Measurements from ENCODE around the gene P2RY11. TPM values are rescaled to one million over a fixed set of nuclear protein-coding genes. Genes with fewer than 3 reads are reported as not detected.

The P2RY11 gene
- total and polyA plus RNA-seq, 2 of the 4 experiments (the other 2 are of a cell fraction), result 0.54 to 4.5 TPM

GRCh38 chr19:10104130-10104513 is 7.4 kb upstream of the P2RY11 start:
- no peak for ATAC-seq (ENCODE audit: low read depth)
- Histone ChIP-seq H3K4ac (ENCODE audit: low read depth, low read length) (no peak overlapping the region), H2BK15ac (ENCODE audit: low read depth, low read length) (no peak overlapping the region), H2BK120ac (ENCODE audit: low read depth, low read length) (no peak overlapping the region), H3K4me1 (ENCODE audit: control insufficient read depth, insufficient read depth, low read length) (peaks cover 4% of the 10 kb centered on the region), H2BK5ac (ENCODE audit: low read depth, low read length, poor library complexity, severe bottlenecking) (no peak overlapping the region), H3K4me3 (ENCODE audit: insufficient read depth, low read depth, low read length) (no peak overlapping the region), H4K5ac (ENCODE audit: low read depth, low read length) (no peak overlapping the region), H3K27me3 (ENCODE audit: control insufficient read depth, insufficient read depth, low read length) (no peaks in the 10 kb centered on the region), H2AK9ac (replicated peaks; ENCODE audit: low read depth, low read length, poor library complexity) (no peak overlapping the region), H3K56ac (ENCODE audit: extremely low read depth, insufficient read depth, low read length) (no peak overlapping the region), H3K27ac (ENCODE audit: insufficient read depth, low read length) (no peak overlapping the region), H2AFZ (replicated peaks; ENCODE audit: low read length, poor library complexity) (no peak overlapping the region), H4K8ac (ENCODE audit: low read depth in 2 of 2, low read length in 2 of 2) (no peak overlapping the region), H3K9me3 (ENCODE audit: control insufficient read depth, insufficient read depth, low read length) (no peaks in the 10 kb centered on the region), H3K36me3 (ENCODE audit: control insufficient read depth, insufficient read depth, low read length) (peaks cover 10% of the 10 kb centered on the region), H3K4me2 (ENCODE audit: low read depth, low read length) (no peak overlapping the region), H3K23ac (ENCODE audit: low read depth, low read length) (no peak overlapping the region), H4K20me1 (ENCODE audit: insufficient read depth, low read length) (0 out of 2 replicates have a peak, but pooled peaks cover 5% of the 10 kb centered on the region), H3K9me1 (ENCODE audit: insufficient read depth, low read length) (no peaks in the 10 kb centered on the region), H4K91ac (ENCODE audit: insufficient read depth, low read depth, low read length) (no peak overlapping the region), H2AK5ac (ENCODE audit: low read depth, low read length) (no peak overlapping the region), H3K14ac (replicated peaks; ENCODE audit: low read depth, low read length) (no peak overlapping the region), H3K79me1 (ENCODE audit: low read depth in 1 of 2, low read length in 2 of 2) (peaks cover 9 to 23% of the 10 kb centered on the region in 2 experiments; a peak in 3 of 4 replicates), H3K18ac (ENCODE audit: low read depth, low read length) (no peak overlapping the region), H2BK20ac (ENCODE audit: low read depth, low read length) (no peak overlapping the region), H3K9ac (ENCODE audit: low read depth, low read length) (no peak overlapping the region)
- POLR2A ChIA-PET (ENCODE audit: unreplicated experiment), result interaction anchor here (0.6 to 0.7 kb wide), 2 partner anchors 9 to 10 kb away, joined by 3 to 4 read pairs; no protein-coding TSS in a partner anchor
- in situ Hi-C loops (cut with MboI; ENCODE audit: low sequenced_read_pairs), result no loop called here
- dilution Hi-C loops (cut with HindIII; ENCODE audit: low sequenced_read_pairs, unreplicated experiment), result no loop called here
- TF ChIP-seq, protein P1, sequence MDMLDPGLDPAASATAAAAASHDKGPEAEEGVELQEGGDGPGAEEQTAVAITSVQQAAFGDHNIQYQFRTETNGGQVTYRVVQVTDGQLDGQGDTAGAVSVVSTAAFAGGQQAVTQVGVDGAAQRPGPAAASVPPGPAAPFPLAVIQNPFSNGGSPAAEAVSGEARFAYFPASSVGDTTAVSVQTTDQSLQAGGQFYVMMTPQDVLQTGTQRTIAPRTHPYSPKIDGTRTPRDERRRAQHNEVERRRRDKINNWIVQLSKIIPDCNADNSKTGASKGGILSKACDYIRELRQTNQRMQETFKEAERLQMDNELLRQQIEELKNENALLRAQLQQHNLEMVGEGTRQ (IDR thresholded peaks at IDR 0.05; ENCODE audit: low read depth, low read length), result no peak
- TF ChIP-seq FOS (IDR thresholded peaks at IDR 0.05; ENCODE audit: low read depth, low read length) (no peak), CTCF (conservative IDR thresholded peaks at IDR 0.05; ENCODE audit: low read depth, low read length) (no peak), MAFK (IDR thresholded peaks at IDR 0.05; ENCODE audit: low read depth, low read length) (no peak), RAD21 (IDR thresholded peaks at IDR 0.05; ENCODE audit: low read length) (no peak), RCOR1 (IDR thresholded peaks at IDR 0.05; ENCODE audit: insufficient replicate concordance, low read length) (no peak), SMC3 (IDR thresholded peaks at IDR 0.05; ENCODE audit: low read depth, low read length) (no peak), ELK1 (IDR thresholded peaks at IDR 0.05; ENCODE audit: borderline replicate concordance, low read depth, low read length) (no peak), RFX5 (IDR thresholded peaks at IDR 0.05; ENCODE audit: low read depth, low read length) (no peak), MXI1 (IDR thresholded peaks at IDR 0.05; ENCODE audit: borderline replicate concordance, low read depth, low read length) (no peak), CEBPB (IDR thresholded peaks at IDR 0.05; ENCODE audit: low read depth, low read length) (no peak), POLR2A (IDR thresholded peaks at IDR 0.05; ENCODE audit: low read depth, low read length) (no peak), CHD1 (IDR thresholded peaks at IDR 0.05; ENCODE audit: low read depth, low read length) (no peak), NFE2L2 (IDR thresholded peaks at IDR 0.05; ENCODE audit: low read depth, low read length) (no peak)
- intact Hi-C loops (cut with micrococcal nuclease), result no loop called here
- CTCF ChIA-PET, result interaction anchor here (0.7 to 0.8 kb wide), 2 partner anchors 116 to 312 kb away, joined by 3 to 4 read pairs; no protein-coding TSS in a partner anchor
- BruUV-seq (replicated peaks), result no TSS peak
- DNase-seq, result no peak

All from IMR-90 (cell line).